MCF 10A (cell line): ENCODE measurements around the gene TMEM236. TPM values are rescaled to one million over a fixed set of nuclear protein-coding genes. Genes with fewer than 3 reads are reported as not detected.

Experiments used
- Bru-seq: library from RNA; stranded (reverse); fragments of 400-500 nt; gene quantifications from one replicate; lab custom pipeline; 2021; lab: Mats Ljungman, UMichigan
- BruChase-seq, 2 experiments: library from RNA; stranded (reverse); fragments of 400-500 nt; gene quantifications; one replicate each; lab custom pipeline; 2021; lab: Mats Ljungman, UMichigan
- BruUV-seq: library from RNA; stranded (reverse); fragments of 400-500 nt; replicated peaks from 2 replicates; lab custom pipeline; 2021; lab: Mats Ljungman, UMichigan
- CTCF ChIA-PET: fragments of 300-600 bp; sonication (Branson Sonifier 250); formaldehyde crosslinking; extraction: SDS; loops from one replicate; lab custom pipeline; 2021; ENCODE audit warnings: antibody characterized with exemption, inconsistent platforms; lab: Yijun Ruan, JAX
- POLR2A ChIA-PET: fragments of 300-600, 350-650 bp; sonication (Branson Sonifier 250); formaldehyde crosslinking; extraction: SDS; loops from one replicate; lab custom pipeline; 2020; ENCODE audit warnings: antibody characterized with exemption, inconsistent platforms; lab: Yijun Ruan, JAX
- DNase-seq: peaks from one replicate; pipeline ENCODE4 v3.0.0-alpha.2; 2018; ENCODE audit not compliant: unreplicated experiment
- H3K27ac Mint-ChIP-seq: one replicate; pipeline ENCODE4 v1.8.0; 2022; ENCODE audit warnings: mild to moderate bottlenecking, low read depth, mixed read lengths; ENCODE audit not compliant: unreplicated experiment
- H3K27me3 Mint-ChIP-seq: one replicate; pipeline ENCODE4 v1.8.0; 2022; ENCODE audit warnings: mixed read lengths; ENCODE audit not compliant: insufficient read depth, unreplicated experiment
- H3K36me3 Mint-ChIP-seq: one replicate; pipeline ENCODE4 v1.8.0; 2022; ENCODE audit warnings: mild to moderate bottlenecking, moderate library complexity, mixed read lengths; ENCODE audit not compliant: insufficient read depth, unreplicated experiment
- H3K4me1 Mint-ChIP-seq: one replicate; pipeline ENCODE4 v1.8.0; 2022; ENCODE audit warnings: mixed read lengths; ENCODE audit not compliant: insufficient read depth, unreplicated experiment
- H3K4me3 Mint-ChIP-seq: one replicate; pipeline ENCODE4 v1.8.0; 2022; ENCODE audit warnings: mild to moderate bottlenecking, moderate library complexity, mixed read lengths; ENCODE audit not compliant: unreplicated experiment
- H3K9me3 Mint-ChIP-seq: one replicate; pipeline ENCODE4 v1.8.0; 2022; ENCODE audit warnings: mixed read lengths; ENCODE audit not compliant: unreplicated experiment
- intact Hi-C: fragments of 100-400 bp; cut with micrococcal nuclease; formaldehyde crosslinking; loops from 2 replicates; pipeline ENCODE4 v1.14.1; 2022
- long read RNA-seq: library from polyadenylated mRNA; stranded (forward); transcript quantifications from one replicate; pipeline ENCODE4 v2.0.0, GENCODE V29; 2022
- total RNA-seq: library from RNA; stranded (reverse); gene quantifications from 2 replicates; pipeline ENCODE4 v1.2.3, GENCODE V29; 2022
- TF ChIP-seq, protein P1 (sequence below): fragments of 200-600 bp; IDR thresholded peaks from one replicate; pipeline ENCODE4 v1.8.0; 2022; ENCODE audit warnings: antibody characterized with exemption, mild to moderate bottlenecking; ENCODE audit not compliant: unreplicated experiment

The TMEM236 gene, protein sequence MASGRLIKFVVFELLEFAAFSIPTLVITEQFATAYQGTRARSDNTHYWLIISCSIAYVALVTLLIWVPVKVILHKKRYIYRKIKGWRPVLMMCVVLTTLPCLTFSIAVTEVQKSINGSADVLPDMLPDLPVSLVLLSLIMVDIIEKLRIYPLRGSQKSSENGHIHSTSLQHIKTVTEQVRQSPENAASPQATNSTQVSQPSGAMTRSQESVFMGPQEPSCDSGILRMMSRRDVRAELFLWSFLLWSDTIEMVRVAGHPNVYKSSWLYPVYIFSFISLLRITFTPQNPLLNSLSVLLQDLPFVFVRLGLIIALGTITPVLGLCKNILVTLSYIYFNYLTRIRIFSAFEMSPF
- 0.09 and 0.37 TPM in 2 replicates for total RNA-seq
- Bru-seq, nascent RNA = percentile 53 among the genes with signal in this experiment
- BruChase-seq, experiment 1, labeled RNA remaining after a 6-hour chase = percentile 82 among the genes with signal in this experiment
- percentile 69 among the genes with signal in this experiment for BruChase-seq, experiment 2, labeled RNA remaining after a 2-hour chase
- long read RNA-seq = 0 reads

DNA sequence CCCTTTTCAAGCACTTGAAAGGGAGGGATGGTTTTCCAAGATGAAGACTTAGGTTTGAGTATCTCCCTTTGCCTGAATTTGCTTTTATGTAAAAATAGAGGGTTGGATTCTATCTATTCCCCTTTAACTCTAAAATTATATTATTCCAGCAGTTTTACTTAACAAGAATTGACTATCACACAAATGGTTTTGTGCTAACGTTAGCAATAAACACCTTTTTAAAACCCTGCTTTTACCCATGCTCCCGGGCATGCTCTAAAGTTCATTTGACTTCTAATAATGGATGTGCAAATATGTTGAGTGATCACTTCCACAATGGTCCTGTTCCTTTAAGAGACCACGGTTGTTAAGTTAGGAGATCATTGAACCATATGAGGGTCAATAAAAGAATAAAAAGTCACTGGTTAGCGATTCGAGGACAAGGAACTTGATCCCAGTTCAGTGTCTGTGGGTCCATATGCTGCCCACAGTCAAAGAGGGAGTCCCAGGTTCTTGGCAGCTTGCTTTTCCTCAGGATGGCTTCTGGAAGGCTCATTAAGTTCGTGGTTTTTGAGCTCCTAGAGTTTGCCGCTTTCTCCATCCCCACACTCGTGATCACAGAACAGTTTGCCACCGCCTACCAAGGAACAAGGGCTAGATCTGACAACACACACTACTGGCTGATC lies at the start of gene TMEM236:
Gene TMEM236, plus strand, starts transcription at position 421 of the 665 bp plus-strand sequence. Its CDS starts 95 bp downstream, at position 516.
- CTCF ChIA-PET = no interaction called here
- DNase-seq = no peak
- Mint-ChIP-seq H3K36me3 (no peaks in the 10 kb centered on the region), H3K4me3 (no peak within 1 kb of the TSS), H3K27ac (no peak within 1 kb of the TSS), H3K9me3 (no peaks in the 10 kb centered on the region), H3K27me3 (no peaks in the 10 kb centered on the region), H3K4me1 (peaks cover 7% of the 10 kb centered on the region)
- POLR2A ChIA-PET = no interaction called here
- BruUV-seq = no TSS peak
- intact Hi-C loops = no loop called here
- TF ChIP-seq, protein P1, sequence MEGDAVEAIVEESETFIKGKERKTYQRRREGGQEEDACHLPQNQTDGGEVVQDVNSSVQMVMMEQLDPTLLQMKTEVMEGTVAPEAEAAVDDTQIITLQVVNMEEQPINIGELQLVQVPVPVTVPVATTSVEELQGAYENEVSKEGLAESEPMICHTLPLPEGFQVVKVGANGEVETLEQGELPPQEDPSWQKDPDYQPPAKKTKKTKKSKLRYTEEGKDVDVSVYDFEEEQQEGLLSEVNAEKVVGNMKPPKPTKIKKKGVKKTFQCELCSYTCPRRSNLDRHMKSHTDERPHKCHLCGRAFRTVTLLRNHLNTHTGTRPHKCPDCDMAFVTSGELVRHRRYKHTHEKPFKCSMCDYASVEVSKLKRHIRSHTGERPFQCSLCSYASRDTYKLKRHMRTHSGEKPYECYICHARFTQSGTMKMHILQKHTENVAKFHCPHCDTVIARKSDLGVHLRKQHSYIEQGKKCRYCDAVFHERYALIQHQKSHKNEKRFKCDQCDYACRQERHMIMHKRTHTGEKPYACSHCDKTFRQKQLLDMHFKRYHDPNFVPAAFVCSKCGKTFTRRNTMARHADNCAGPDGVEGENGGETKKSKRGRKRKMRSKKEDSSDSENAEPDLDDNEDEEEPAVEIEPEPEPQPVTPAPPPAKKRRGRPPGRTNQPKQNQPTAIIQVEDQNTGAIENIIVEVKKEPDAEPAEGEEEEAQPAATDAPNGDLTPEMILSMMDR = no peak

DNA sequence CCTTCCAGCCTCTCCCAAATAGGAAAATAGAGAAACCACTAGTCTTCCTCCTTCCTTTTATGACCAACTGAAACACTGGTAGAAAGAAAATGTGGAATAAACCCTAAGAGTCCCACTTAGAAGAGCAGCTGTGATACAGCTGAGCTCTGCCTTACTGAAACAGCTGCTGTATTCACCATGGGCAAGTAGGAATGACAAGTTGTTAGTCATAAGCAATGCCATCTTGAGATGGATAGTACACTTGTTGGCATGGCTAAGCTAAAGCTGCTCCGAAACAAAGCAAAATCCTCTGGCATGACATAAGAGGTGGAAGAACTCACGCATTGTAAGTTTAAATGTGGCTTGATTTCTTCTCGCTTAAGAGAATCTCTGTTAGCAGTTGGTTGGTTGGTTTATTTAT lies 48.3 kb upstream of the TMEM236 start:
- intact Hi-C loops = no loop called here
- CTCF ChIA-PET = interaction anchor here (0.5 kb wide), 1 partner anchor 442 kb away, joined by 3 read pairs; no protein-coding TSS in a partner anchor
- H3K27ac Mint-ChIP-seq = no peak overlapping the region
- H3K27me3 Mint-ChIP-seq = no peaks in the 10 kb centered on the region
- no peak overlapping the region for H3K4me3 Mint-ChIP-seq
- H3K4me1 Mint-ChIP-seq = no peaks in the 10 kb centered on the region
- TF ChIP-seq, protein P1 = no peak
- BruUV-seq = no TSS peak
- H3K9me3 Mint-ChIP-seq = no peaks in the 10 kb centered on the region
- POLR2A ChIA-PET = interaction anchor here (1.4 kb wide), 1 partner anchor 60 kb away, joined by 3 read pairs; no protein-coding TSS in a partner anchor
- DNase-seq = no peak
- H3K36me3 Mint-ChIP-seq = peaks cover 63% of the 10 kb centered on the region

DNA sequence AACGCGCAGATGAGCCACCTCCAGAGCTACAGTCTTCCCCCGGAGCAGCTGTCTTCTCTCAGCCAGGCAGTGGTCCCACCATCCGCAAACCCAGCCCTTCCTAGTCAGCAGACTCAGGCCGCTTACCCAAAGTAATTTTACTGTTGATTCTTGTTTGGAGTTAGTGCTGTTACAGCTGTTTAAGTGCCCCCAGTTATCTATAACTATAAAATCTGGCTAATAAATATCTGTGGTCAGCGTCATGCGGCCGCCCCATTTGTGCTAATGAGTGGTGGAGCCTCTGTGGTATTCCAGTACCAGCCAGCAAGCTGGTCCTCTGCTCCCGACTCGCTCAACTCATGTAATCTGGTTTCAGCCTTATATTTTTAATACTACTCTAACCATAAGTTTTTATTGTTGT lies 43.2 kb upstream of the TMEM236 start:
- POLR2A ChIA-PET = interaction anchor here (1.1 kb wide), 1 partner anchor 65 kb away, joined by 4 read pairs; the partner anchor contains the start of gene STAM
- CTCF ChIA-PET = interaction anchor here (0.6 to 1.8 kb wide), 2 partner anchors 28 to 1362 kb away, joined by 5 to 6 read pairs; no protein-coding TSS in a partner anchor

More for the DNA sequence above, 43.2 kb upstream of the TMEM236 start:
- peaks cover 73% of the 10 kb centered on the region for H3K36me3 Mint-ChIP-seq
- intact Hi-C loops = no loop called here
- no peak for DNase-seq
- H3K27ac Mint-ChIP-seq = no peak overlapping the region
- TF ChIP-seq, protein P1 = no peak
- H3K9me3 Mint-ChIP-seq = no peaks in the 10 kb centered on the region
- no peak overlapping the region for H3K4me3 Mint-ChIP-seq
- no peaks in the 10 kb centered on the region for H3K4me1 Mint-ChIP-seq
- H3K27me3 Mint-ChIP-seq = no peaks in the 10 kb centered on the region
- no TSS peak for BruUV-seq
